Measurements from ENCODE around the gene SYNE1. TPM values are rescaled to one million over a fixed set of nuclear protein-coding genes. Genes with fewer than 3 reads are reported as not detected.

SYNE1 gene
- total and polyA plus RNA-seq, 4 donors, result 10.2 to 105 (median 24.5) TPM

- Histone ChIP-seq H3K27ac (ENCODE audit: low read depth in 1 of 2, low read length in 2 of 2) (no peak overlapping the region), H3K36me3 (ENCODE audit: control insufficient read depth in 4 of 4, insufficient read depth in 3 of 4, low read depth in 1 of 4, low read length in 3 of 4) (peaks cover 1 to 59% (median 27%) of the 10 kb centered on the region in 4 donors)
- no peak for TF ChIP-seq SP1 (IDR thresholded peaks at IDR 0.05)
- no peak for TF ChIP-seq REST (IDR thresholded peaks at IDR 0.05)
- TF ChIP-seq HNF4G (IDR thresholded peaks at IDR 0.05), result no peak
- no peak for TF ChIP-seq RAD21 (IDR thresholded peaks at IDR 0.05)
- no peak for TF ChIP-seq MAX (IDR thresholded peaks at IDR 0.05)
- TF ChIP-seq RXRA (IDR thresholded peaks at IDR 0.05), result no peak
Measured at GRCh38 chr6:152265651-152266050, 371.5 kb downstream of the SYNE1 start.

DNA sequence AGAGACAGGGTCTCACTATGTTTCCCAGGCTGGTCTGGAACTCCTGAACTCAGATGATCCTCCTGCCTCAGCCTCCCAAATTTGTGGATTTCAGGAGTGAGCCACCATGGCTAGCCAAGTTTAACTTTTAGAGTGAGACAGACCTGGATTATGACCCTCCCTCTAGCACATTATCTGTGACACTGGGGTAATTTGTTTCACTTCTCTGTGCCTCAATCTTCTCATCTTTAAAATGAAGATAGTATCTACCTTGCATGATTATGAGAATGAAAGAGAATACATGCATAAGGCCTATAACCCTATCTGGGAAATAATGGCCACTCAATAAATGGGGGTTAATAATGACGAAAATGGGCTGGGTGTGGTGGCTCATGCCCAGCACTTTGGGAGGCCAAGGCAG lies 373.6 kb downstream of the SYNE1 start:
- TF ChIP-seq NR2F2 (IDR thresholded peaks at IDR 0.05), result no peak
- TF ChIP-seq RXRA (IDR thresholded peaks at IDR 0.05), result no peak
- TF ChIP-seq, protein P1, sequence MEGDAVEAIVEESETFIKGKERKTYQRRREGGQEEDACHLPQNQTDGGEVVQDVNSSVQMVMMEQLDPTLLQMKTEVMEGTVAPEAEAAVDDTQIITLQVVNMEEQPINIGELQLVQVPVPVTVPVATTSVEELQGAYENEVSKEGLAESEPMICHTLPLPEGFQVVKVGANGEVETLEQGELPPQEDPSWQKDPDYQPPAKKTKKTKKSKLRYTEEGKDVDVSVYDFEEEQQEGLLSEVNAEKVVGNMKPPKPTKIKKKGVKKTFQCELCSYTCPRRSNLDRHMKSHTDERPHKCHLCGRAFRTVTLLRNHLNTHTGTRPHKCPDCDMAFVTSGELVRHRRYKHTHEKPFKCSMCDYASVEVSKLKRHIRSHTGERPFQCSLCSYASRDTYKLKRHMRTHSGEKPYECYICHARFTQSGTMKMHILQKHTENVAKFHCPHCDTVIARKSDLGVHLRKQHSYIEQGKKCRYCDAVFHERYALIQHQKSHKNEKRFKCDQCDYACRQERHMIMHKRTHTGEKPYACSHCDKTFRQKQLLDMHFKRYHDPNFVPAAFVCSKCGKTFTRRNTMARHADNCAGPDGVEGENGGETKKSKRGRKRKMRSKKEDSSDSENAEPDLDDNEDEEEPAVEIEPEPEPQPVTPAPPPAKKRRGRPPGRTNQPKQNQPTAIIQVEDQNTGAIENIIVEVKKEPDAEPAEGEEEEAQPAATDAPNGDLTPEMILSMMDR (IDR thresholded peaks at IDR 0.05; ENCODE audit: low read depth, low read length, missing input control), result no peak
- no peak for TF ChIP-seq HNF4A (conservative IDR thresholded peaks at IDR 0.05)
- no peak for TF ChIP-seq REST (IDR thresholded peaks at IDR 0.05)
- TF ChIP-seq MAX (IDR thresholded peaks at IDR 0.05), result no peak
- no peak for TF ChIP-seq GABPA (IDR thresholded peaks at IDR 0.05 in 1 of 2, conservative IDR thresholded peaks at IDR 0.05 in 1 of 2)
- no peak for TF ChIP-seq RAD21 (IDR thresholded peaks at IDR 0.05)
- TF ChIP-seq SP1 (IDR thresholded peaks at IDR 0.05), result no peak
- TF ChIP-seq, protein P2, sequence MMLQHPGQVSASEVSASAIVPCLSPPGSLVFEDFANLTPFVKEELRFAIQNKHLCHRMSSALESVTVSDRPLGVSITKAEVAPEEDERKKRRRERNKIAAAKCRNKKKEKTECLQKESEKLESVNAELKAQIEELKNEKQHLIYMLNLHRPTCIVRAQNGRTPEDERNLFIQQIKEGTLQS (IDR thresholded peaks at IDR 0.05), result no peak
- no peak for TF ChIP-seq EGR1 (IDR thresholded peaks at IDR 0.05; ENCODE audit: low read depth in 2 of 2)
- no peak for TF ChIP-seq TAF1 (conservative IDR thresholded peaks at IDR 0.05)
- no peak for TF ChIP-seq JUND (IDR thresholded peaks at IDR 0.05)
- TF ChIP-seq YY1 (IDR thresholded peaks at IDR 0.05), result no peak
- TF ChIP-seq ZBTB33 (IDR thresholded peaks at IDR 0.05), result no peak
- no peak for TF ChIP-seq FOXA1 (IDR thresholded peaks at IDR 0.05)
- no peak for TF ChIP-seq HNF4G (IDR thresholded peaks at IDR 0.05)
- TF ChIP-seq FOXA2 (IDR thresholded peaks at IDR 0.05), result no peak
- no peak for DNase-seq (ENCODE audit: low spot score)
- H3K27ac ChIP-seq (ENCODE audit: low read depth in 1 of 2, low read length in 2 of 2), result no peak overlapping the region
- no peaks in the 10 kb centered on the region for H3K27me3 ChIP-seq (ENCODE audit: control insufficient read depth in 4 of 4, insufficient read depth in 4 of 4, low read length in 3 of 4)
- H3K4me3 ChIP-seq (ENCODE audit: low read depth in 1 of 3, low read length in 3 of 3), result no peak overlapping the region
- no peak overlapping the region for H3K9ac ChIP-seq (ENCODE audit: low read depth in 1 of 2, low read length in 2 of 2)
- H3K36me3 ChIP-seq (ENCODE audit: control insufficient read depth in 4 of 4, insufficient read depth in 3 of 4, low read depth in 1 of 4, low read length in 3 of 4), result peaks cover 6 to 41% (median 27%) of the 10 kb centered on the region in 4 donors
- H3K9me3 ChIP-seq (ENCODE audit: control insufficient read depth in 4 of 4, low read length in 3 of 4), result no peaks in the 10 kb centered on the region
- peaks cover 0 to 3% (median 0%) of the 10 kb centered on the region in 4 donors for H3K4me1 ChIP-seq (ENCODE audit: control insufficient read depth in 4 of 4, insufficient read depth in 4 of 4, low read length in 3 of 4)
- 100% methylated on average over 1 of the region's 1 CpG for whole genome bisulfite sequencing

More at GRCh38 chr6:152265651-152266050, 371.5 kb downstream of the SYNE1 start:
- Histone ChIP-seq H3K9ac (ENCODE audit: low read depth in 1 of 2, low read length in 2 of 2) (no peak overlapping the region), H3K4me3 (ENCODE audit: low read depth in 1 of 3, low read length in 3 of 3) (no peak overlapping the region), H3K27me3 (ENCODE audit: control insufficient read depth in 4 of 4, insufficient read depth in 4 of 4, low read length in 3 of 4) (no peaks in the 10 kb centered on the region), H3K4me1 (ENCODE audit: control insufficient read depth in 4 of 4, insufficient read depth in 4 of 4, low read length in 3 of 4) (no peaks in the 10 kb centered on the region), H3K9me3 (ENCODE audit: control insufficient read depth in 4 of 4, low read length in 3 of 4) (no peaks in the 10 kb centered on the region)
- WGBS, result 69% methylated on average over 2 of the region's 2 CpGs
- no peak for DNase-seq (ENCODE audit: low spot score)
